Activated CD4-positive, alpha-beta T cell treated with anti-CD3 and anti-CD28 coated beads for 1 hour (primary cell): ENCODE measurements around the gene STK25.

Experiments
- DNase-seq: peaks from one replicate; pipeline ENCODE4 v3.0.0-alpha.2; 2020

STK25 gene

GRCh38 chr2:241492174-241492565, 16.2 kb downstream of the STK25 start:
- DNase-seq: no peak

DNA sequence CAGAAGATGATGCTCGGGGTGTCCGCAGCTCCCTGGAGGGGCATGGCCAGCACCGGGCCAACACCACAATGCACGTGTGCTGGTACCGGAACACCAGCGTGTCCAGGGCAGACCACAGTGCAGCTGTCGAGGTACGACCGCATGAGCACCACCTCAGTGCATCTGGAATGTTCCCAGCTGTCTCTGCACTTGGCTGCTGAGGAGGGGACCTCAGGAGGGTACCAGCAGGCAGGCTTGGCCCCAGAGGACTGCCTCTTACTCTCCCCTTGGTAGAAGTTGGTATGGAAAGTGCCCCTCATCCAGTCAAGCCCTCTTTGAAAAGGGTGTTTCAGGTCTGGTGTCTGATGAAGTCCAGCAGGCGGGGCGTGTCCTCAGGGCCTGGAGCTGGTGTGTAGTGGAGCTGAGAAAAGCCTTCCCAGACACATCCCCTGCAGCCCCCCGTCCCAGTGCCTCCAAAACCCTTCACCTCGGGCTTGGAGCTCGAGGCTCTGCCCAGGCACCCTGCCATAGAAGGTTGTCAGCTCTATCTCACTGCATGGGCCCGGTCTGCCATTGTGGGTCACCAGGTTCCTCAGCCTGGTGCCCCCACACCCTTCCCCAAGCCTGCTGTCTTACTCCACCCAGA, 16.7 kb downstream of the STK25 start:
- DNase-seq: no peak

GRCh38 chr2:241490825-241491506, 17.4 kb downstream of the STK25 start:
- DNase-seq: no peak

DNA sequence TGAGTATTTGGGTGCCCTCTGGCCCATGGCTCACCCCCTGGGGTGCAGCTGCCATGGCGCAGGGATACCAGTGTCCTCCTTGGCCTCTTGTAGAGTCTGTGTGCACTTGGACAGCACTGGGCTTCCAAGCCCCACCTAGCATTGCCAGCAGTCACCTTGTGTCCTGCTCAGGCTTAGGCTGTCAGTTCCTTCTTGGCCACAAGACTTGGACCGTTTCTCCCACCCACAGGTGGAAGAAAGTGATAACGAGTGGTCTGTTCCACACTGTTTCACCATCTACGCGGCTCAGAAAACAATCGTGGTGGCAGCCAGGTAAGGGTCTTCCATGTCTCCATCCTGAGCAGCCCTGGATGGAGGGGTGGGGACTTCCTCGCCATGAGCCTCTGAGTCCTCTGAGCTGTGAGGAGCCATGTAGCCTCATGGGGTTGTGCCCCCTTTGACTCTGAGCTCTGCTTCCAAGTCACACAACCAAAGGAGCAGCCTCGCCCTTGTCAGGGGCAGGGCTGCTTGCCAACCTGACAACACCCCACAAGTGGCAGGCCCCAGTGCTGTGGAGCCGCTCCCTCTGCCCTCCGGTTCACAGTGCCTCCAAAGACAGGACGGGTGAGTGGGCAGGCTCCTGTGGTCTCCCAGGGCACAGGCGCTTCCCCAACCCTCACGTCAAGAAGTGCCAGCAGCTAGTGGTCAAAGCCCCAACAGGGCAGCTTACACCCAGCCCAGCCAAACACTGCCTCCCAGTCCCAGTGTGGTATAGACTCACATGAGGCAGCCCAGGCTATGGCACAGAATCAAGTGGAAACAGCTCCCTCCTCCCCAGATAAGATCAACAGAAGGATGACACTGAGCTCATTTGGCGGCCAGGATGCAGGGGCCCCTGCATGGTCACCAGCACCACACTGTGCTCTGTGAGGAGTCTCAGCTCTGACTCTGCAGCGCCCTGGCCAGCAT, 18.4 kb downstream of the STK25 start:
- no peak for DNase-seq

DNA sequence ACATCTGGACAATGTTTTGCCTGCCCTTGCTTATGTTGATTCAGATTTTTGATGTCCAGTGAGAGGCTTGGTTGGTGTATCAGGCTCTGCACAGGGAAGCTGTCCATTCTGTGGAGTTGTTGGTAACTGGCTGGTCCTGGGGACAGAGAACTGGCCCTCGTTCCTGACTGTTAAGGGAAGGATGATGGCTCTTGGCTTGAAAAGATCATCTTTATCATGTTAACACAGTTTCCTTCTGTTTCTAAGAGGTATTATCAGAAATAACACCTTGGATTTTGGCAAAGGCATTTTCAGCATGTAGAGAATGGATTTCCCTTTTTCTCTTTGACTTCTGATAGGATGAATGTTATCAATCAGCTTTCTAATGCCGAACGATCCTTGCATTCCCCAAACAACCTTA, 19.3 kb downstream of the STK25 start:
- DNase-seq: no peak

GRCh38 chr2:241485172-241485911, 23.0 kb downstream of the STK25 start:
- no peak for DNase-seq

- no peak for DNase-seq
These were observed 25.1 kb downstream of the STK25 start for GRCh38 chr2:241483305-241483704.

- no peak for DNase-seq
These were observed 26.0 kb downstream of the STK25 start for GRCh38 chr2:241482126-241482955.

DNA sequence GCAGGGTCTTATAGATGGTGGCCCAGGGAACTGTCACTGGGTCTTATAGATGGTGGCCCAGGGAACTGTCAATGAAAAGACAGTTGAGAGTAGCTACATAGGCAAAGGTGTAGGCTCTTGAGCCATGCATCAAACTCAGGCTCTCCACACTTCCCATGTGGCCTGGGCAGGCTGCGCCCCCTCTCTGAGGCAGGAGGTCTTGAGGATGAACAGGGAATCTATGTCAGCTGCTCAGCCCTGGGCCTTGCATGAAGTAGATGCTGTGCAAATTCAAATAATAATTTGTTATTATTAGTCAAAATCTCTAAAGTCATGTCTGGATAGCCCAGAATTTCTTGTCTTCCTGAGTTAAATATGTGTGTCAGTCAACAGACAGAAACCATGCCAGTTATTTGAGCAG, 26.7 kb downstream of the STK25 start:
- DNase-seq: no peak

- DNase-seq: no peak
These were observed 29.1 kb downstream of the STK25 start for GRCh38 chr2:241479026-241479898.

DNA sequence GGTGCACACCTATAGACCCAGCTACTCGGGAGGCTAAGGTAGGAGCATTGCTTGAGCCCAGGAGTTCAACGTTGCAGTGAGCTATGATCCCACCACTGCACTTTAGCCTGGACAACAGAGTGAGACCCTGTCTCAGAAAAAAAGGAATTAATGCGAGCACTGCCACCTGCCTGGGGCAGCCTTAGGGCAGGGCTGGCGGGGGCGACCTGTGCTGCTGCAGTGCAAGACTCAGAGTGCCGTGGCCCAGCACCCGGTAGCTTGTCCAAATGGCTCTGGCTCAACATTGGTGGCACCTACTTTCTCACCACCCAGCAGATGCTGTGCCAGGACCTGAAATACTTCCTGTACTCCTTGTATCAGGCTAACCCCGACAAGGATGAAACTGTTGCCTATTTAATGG, 30.2 kb downstream of the STK25 start:
- DNase-seq: no peak

DNA sequence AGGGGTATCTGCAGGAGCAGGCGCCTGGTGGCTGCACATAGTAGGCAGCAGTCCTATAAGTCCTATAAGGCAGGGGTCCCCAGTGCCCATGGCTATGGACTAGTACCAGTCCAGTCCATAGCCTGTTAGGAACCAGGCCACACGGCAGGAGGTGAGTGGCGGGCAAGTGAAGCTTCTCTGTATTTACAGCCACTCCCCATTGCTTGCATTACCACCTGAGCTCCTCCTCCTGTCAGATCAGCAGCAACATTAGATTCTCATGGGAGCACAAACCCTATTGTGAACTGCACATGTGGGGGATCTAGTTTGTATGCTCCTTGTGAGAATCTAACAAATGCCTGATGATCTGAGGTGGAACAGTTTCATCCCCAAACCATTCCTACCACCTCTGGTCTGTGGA, 33.1 kb downstream of the STK25 start:
- DNase-seq: no peak

- DNase-seq: no peak
These were observed 35.0 kb downstream of the STK25 start for GRCh38 chr2:241473399-241473798.

- no peak for DNase-seq
These were observed 38.6 kb downstream of the STK25 start for GRCh38 chr2:241469746-241470145.

DNA sequence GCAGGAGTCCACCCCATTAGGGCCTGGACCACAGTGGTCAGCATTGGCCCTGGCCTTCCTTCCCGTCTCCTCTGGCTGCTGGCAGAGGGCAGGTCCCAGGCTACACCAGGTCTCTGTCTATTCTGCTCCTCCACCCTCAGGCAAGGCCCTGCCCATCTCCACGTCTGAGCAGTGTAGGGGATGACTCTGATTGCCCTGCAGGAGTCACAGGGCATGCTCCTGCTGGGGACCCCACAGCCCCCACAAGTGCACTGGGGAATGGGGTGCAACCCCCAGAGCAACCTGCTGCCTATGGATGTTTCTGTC, 40.0 kb downstream of the STK25 start:
- no peak for DNase-seq

GRCh38 chr2:241467777-241468475, 40.5 kb downstream of the STK25 start:
- DNase-seq: no peak

- DNase-seq: no peak
These were observed 42.2 kb downstream of the STK25 start for GRCh38 chr2:241466230-241466629.

- no peak for DNase-seq
These were observed 42.8 kb downstream of the STK25 start for GRCh38 chr2:241465543-241465942.

DNA sequence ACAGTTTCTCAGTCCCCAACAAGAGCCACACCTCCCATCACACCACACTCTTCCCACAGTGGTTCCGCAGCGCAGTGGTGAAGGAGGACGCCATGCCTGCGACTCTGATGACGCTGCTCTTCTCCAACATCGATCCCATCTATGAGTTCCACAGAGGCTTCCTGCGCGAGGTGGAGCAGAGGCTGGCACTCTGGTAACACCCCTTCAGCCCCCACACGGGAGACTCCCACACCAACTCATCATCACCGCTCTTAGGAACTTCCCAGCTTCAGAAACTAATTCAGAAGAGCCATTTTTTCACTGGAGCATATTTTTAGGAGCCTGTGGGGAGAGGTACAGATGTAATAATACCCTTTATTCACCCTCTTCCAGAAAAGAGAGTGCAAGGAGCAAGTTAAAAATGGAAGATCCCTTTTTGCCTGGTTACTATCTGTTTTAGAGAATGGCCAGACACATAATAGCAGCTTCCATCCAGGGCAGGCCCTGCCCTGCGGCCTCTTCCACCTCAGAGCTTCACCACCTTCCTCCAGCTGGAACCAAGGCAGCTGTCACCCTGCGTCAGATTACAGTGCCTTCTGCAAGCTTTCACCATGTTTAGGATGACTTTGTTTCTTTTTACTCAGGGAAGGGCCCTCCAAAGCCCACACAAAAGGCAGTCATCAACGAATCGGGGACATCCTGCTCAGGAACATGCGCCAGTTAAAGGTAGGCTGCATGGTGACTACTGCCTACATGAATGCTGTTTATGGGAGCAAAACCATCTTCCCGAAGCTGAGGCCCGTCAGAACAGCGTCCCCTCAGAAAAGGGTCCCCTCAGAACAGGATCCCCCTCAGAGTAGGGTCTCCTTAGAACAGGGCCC, 44.9 kb downstream of the STK25 start:
- DNase-seq: no peak
